Sigmoid colon (tissue), 7 donors: ENCODE data around the gene KIF26A. TPM values are rescaled to one million over a fixed set of nuclear protein-coding genes. Genes with fewer than 3 reads are reported as not detected.

Experiments used
- DNase-seq: peaks from one replicate; pipeline ENCODE4 v3.0.0-alpha.2; 2019
- H3K27ac ChIP-seq, 4 donors: fragments of 200-600 bp; sonication (generic); one replicate each; pipeline ENCODE4 v1.5.1; 2016 to 2019; ENCODE audit warnings: mild to moderate bottlenecking in 1 of 4
- H3K27me3 ChIP-seq, 3 donors: fragments of 200-600 bp; sonication (generic); one replicate each; pipeline ENCODE4 v1.5.1; 2019; ENCODE audit warnings: mild to moderate bottlenecking in 1 of 3
- H3K36me3 ChIP-seq, 4 donors: fragments of 200-600 bp; sonication (generic); one replicate each; pipeline ENCODE4 v1.5.1; 2016 to 2019
- H3K4me1 ChIP-seq, 4 donors: fragments of 200-600 bp; sonication (generic); one replicate each; pipeline ENCODE4 v1.5.1; 2017 to 2019
- H3K4me3 ChIP-seq, 4 donors: fragments of 200-600 bp; sonication (generic); one replicate each; pipeline ENCODE4 v1.5.1; 2017 to 2019; ENCODE audit warnings: mild to moderate bottlenecking in 2 of 4, moderate library complexity in 1 of 4
- H3K9me3 ChIP-seq, 4 donors: fragments of 200-600 bp in 3 of 4; sonication (generic) in 3 of 4; one replicate each; pipeline versions ENCODE4 v1.5.1 to v1.6.1; 2013 to 2019
- EP300 ChIP-seq, 4 donors: sonication (generic); formaldehyde crosslinking; IDR thresholded peaks; one replicate each; pipeline ENCODE4 v1.6.1; 2017; ENCODE audit warnings: antibody characterized with exemption in 4 of 4
- POLR2A ChIP-seq, 2 donors: fragments of 450-650 bp; IDR thresholded peaks; one replicate each; pipeline ENCODE4 v1.6.1; 2016; ENCODE audit warnings: antibody characterized with exemption in 2 of 2, mild to moderate bottlenecking in 2 of 2, moderate library complexity in 2 of 2
- POLR2AphosphoS5 ChIP-seq, 4 donors: sonication (generic); formaldehyde crosslinking; IDR thresholded peaks; one replicate each; pipeline ENCODE4 v1.6.1; 2017; ENCODE audit warnings: antibody characterized with exemption in 4 of 4
- WGBS, 2 donors: extraction: QIAGEN DNeasy Blood & Tissue Kit; methylation state at CpG; one replicate each; pipeline ENCODE4 v1.1.7; 2013; 5-methylcytosine and 5-hydroxymethylcytosine counted together
- intact Hi-C: fragments of 100-400 bp; cut with DNase I; formaldehyde crosslinking; loops from one replicate; pipeline ENCODE4 v1.15.1; 2023
- polyA plus RNA-seq, 3 donors: library from polyadenylated mRNA; stranded (reverse); fragments of 200-250 nt; gene quantifications; one replicate each; pipeline ENCODE4 v1.2.3, GENCODE V29; 2013
- total RNA-seq, 4 donors: library from RNA; depleted of rRNA; stranded (reverse); fragments of >200 nt; gene quantifications; one replicate each; pipeline ENCODE4 v1.1.0, GENCODE V29; 2016
- TF ChIP-seq, protein P1 (sequence below), 4 experiments: fragments of 450-650 bp in 3 of 4; fragments of 200-600 bp in 1 of 4; IDR thresholded peaks; one replicate each; pipeline ENCODE4 v1.5.1; 2016 to 2019; ENCODE audit warnings: antibody characterized with exemption in 4 of 4, mild to moderate bottlenecking in 3 of 4, moderate library complexity in 2 of 4
- donor health status: healthy with polysubstance abuse.
- donor health status: Bipolar disorder and iron deficiency.
- donor health status: healthy.

The KIF26A gene
- total and polyA plus RNA-seq, 7 donors = 0.60 to 4.2 (median 2.1) TPM

- DNase-seq = no peak
These were observed 20.7 kb downstream of the KIF26A start for GRCh38 chr14:104158827-104159798.

DNA sequence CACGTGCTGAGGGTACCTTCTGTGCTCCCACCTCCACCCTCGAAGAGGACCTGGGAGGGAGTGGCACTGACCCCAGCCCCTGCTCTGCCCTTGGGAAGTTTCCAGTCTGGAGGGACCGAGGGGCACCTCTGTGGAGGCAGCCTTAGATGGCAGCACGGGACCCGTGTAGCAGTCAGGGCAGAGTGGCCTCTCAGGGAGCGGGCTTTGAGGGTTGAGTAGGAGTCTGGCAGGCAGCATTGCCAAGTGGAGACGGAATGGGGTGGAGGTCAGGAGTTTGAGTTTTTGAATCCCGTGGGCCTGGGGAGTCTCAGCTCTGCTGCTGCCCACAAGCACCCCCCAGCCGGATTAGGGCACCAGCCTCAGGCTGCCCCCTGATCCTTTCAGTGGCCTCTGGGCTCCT lies 21.6 kb downstream of the KIF26A start:
- H3K4me1 ChIP-seq = no peaks in the 10 kb centered on the region
- DNase-seq = no peak
- no peak overlapping the region for H3K4me3 ChIP-seq
- no peaks in the 10 kb centered on the region for H3K27me3 ChIP-seq
- H3K9me3 ChIP-seq = no peaks in the 10 kb centered on the region
- H3K36me3 ChIP-seq = no peaks in the 10 kb centered on the region
- WGBS, 2 donors = 87 to 95% methylated on average over 9 of the region's 9 CpGs
- H3K27ac ChIP-seq = no peak overlapping the region
- no peak for TF ChIP-seq EP300 (IDR thresholded peaks at IDR 0.05)
- TF ChIP-seq, protein P1, sequence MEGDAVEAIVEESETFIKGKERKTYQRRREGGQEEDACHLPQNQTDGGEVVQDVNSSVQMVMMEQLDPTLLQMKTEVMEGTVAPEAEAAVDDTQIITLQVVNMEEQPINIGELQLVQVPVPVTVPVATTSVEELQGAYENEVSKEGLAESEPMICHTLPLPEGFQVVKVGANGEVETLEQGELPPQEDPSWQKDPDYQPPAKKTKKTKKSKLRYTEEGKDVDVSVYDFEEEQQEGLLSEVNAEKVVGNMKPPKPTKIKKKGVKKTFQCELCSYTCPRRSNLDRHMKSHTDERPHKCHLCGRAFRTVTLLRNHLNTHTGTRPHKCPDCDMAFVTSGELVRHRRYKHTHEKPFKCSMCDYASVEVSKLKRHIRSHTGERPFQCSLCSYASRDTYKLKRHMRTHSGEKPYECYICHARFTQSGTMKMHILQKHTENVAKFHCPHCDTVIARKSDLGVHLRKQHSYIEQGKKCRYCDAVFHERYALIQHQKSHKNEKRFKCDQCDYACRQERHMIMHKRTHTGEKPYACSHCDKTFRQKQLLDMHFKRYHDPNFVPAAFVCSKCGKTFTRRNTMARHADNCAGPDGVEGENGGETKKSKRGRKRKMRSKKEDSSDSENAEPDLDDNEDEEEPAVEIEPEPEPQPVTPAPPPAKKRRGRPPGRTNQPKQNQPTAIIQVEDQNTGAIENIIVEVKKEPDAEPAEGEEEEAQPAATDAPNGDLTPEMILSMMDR (IDR thresholded peaks at IDR 0.05) = no peak
- no peak for TF ChIP-seq POLR2A (IDR thresholded peaks at IDR 0.05)
- TF ChIP-seq POLR2AphosphoS5 (IDR thresholded peaks at IDR 0.05) = no peak
- intact Hi-C loops = no loop called here

More at GRCh38 chr14:104158827-104159798, 20.7 kb downstream of the KIF26A start:
- H3K36me3 ChIP-seq = no peaks in the 10 kb centered on the region
- no peak for TF ChIP-seq POLR2AphosphoS5 (IDR thresholded peaks at IDR 0.05)
- TF ChIP-seq, protein P1 (IDR thresholded peaks at IDR 0.05) = no peak
- TF ChIP-seq POLR2A (IDR thresholded peaks at IDR 0.05) = no peak
- TF ChIP-seq EP300 (IDR thresholded peaks at IDR 0.05) = no peak
- no peaks in the 10 kb centered on the region for H3K27me3 ChIP-seq
- H3K9me3 ChIP-seq = no peaks in the 10 kb centered on the region
- no peak overlapping the region for H3K27ac ChIP-seq
- intact Hi-C loops = no loop called here
- 82 to 88% methylated on average over 51 of the region's 51 CpGs for WGBS, 2 donors
- H3K4me1 ChIP-seq = no peaks in the 10 kb centered on the region
- H3K4me3 ChIP-seq = no peak overlapping the region

DNA sequence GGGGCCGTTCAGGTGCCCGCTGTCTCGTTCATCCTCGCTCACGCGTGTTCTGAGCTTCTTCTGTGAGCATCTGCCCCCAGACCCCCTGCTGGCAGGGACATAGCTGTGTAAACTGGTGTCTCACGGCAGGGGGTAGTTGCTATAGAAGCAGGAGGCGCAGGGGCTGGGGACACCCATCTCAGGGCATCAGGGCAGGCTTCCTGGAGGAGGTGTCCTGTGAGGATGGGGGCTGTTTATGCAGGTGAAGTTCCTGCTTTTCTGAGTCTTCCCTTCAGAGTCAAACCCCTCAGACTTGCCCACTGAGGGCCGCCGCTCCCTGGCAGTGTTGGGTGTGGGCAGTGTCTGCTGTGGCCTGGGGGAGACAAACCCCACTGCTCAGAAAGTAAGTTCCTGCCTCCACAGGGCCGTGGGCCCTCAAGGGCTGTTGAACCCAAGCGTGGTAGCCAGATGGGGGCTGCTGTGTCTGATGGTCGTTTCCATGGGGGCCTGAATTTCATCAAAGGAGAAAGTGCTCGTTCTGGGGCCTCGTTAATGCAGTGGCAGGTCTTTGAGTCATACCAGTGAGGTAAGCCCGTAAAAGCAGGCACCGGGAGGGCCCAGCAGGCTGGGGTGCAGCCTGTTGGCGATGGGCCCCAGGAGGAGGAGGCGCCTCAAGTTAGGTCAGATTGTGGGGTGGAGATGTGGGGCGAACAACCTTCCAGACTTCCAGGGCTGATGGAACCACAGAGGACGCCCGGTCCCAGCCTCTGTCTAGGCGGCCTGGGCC lies 23.4 kb downstream of the KIF26A start:
- no peaks in the 10 kb centered on the region for H3K27me3 ChIP-seq
- no peaks in the 10 kb centered on the region for H3K36me3 ChIP-seq
- H3K4me3 ChIP-seq = no peak overlapping the region
- no peak overlapping the region for H3K27ac ChIP-seq
- intact Hi-C loops = no loop called here
- DNase-seq = no peak
- no peaks in the 10 kb centered on the region for H3K9me3 ChIP-seq
- TF ChIP-seq POLR2A (IDR thresholded peaks at IDR 0.05) = no peak
- no peak for TF ChIP-seq POLR2AphosphoS5 (IDR thresholded peaks at IDR 0.05)
- TF ChIP-seq, protein P1 (IDR thresholded peaks at IDR 0.05) = no peak
- TF ChIP-seq EP300 (IDR thresholded peaks at IDR 0.05) = no peak
- no peaks in the 10 kb centered on the region for H3K4me1 ChIP-seq
- 87 to 90% methylated on average over 23 of the region's 23 CpGs for WGBS, 2 donors

GRCh38 chr14:104162495-104162894 lies 24.1 kb downstream of the KIF26A start:
- Histone ChIP-seq H3K4me1 (no peaks in the 10 kb centered on the region), H3K27ac (no peak overlapping the region), H3K4me3 (no peak overlapping the region), H3K9me3 (no peaks in the 10 kb centered on the region), H3K27me3 (no peaks in the 10 kb centered on the region), H3K36me3 (no peaks in the 10 kb centered on the region)
- no peak for DNase-seq
- 58 to 87% methylated on average over 9 of the region's 9 CpGs for WGBS, 2 donors
- no peak for TF ChIP-seq POLR2A (IDR thresholded peaks at IDR 0.05)
- no peak for TF ChIP-seq EP300 (IDR thresholded peaks at IDR 0.05)
- TF ChIP-seq, protein P1 (IDR thresholded peaks at IDR 0.05) = no peak
- TF ChIP-seq POLR2AphosphoS5 (IDR thresholded peaks at IDR 0.05) = no peak
- intact Hi-C loops = no loop called here
